ENCODE data around the gene MAGEB10. TPM values are rescaled to one million over a fixed set of nuclear protein-coding genes. Genes with fewer than 3 reads are reported as not detected.

MAGEB10 gene, protein sequence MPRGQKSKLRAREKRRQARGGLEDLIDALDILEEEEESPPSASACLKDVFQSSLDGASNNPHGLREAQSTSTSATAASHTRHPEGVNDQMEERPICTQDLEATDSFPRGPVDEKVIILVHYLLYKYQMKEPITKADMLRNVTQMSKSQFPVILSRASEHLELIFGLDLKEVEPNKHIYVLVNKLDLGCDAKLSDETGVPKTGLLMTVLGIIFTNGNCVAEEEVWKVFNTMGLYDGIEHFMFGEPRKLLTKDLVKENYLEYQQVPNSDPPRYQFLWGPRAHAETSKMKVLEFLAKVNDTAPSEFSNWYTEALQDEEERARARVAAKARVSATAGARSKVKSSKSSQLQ
- total RNA-seq = not detected in 2 replicates
- long read RNA-seq = 0 reads

- DNase-seq (ENCODE audit: extremely low spot score, unreplicated experiment) = no peak
- Mint-ChIP-seq H3K27ac (ENCODE audit: unreplicated experiment) (no peak within 1 kb of the TSS), H3K4me1 (ENCODE audit: unreplicated experiment) (no peaks in the 10 kb centered on the region), H3K9me3 (ENCODE audit: unreplicated experiment) (peaks cover 23% of the 10 kb centered on the region), H3K4me3 (ENCODE audit: unreplicated experiment) (no peak within 1 kb of the TSS), H3K36me3 (ENCODE audit: unreplicated experiment) (no peaks in the 10 kb centered on the region), H3K27me3 (ENCODE audit: unreplicated experiment) (no peaks in the 10 kb centered on the region)
- TF ChIP-seq, protein P1, sequence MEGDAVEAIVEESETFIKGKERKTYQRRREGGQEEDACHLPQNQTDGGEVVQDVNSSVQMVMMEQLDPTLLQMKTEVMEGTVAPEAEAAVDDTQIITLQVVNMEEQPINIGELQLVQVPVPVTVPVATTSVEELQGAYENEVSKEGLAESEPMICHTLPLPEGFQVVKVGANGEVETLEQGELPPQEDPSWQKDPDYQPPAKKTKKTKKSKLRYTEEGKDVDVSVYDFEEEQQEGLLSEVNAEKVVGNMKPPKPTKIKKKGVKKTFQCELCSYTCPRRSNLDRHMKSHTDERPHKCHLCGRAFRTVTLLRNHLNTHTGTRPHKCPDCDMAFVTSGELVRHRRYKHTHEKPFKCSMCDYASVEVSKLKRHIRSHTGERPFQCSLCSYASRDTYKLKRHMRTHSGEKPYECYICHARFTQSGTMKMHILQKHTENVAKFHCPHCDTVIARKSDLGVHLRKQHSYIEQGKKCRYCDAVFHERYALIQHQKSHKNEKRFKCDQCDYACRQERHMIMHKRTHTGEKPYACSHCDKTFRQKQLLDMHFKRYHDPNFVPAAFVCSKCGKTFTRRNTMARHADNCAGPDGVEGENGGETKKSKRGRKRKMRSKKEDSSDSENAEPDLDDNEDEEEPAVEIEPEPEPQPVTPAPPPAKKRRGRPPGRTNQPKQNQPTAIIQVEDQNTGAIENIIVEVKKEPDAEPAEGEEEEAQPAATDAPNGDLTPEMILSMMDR (IDR thresholded peaks at IDR 0.05) = no peak
Observed at GRCh38 chrX:27807690-27808089, at the start of gene MAGEB10. TSS of gene MAGEB10 (plus strand) at chrX:27807990. CDS start at chrX:27821307, 13,317 bp downstream.

- DNase-seq (ENCODE audit: extremely low spot score, unreplicated experiment) = no peak
- Mint-ChIP-seq H3K4me1 (ENCODE audit: unreplicated experiment) (peaks cover 9% of the 10 kb centered on the region), H3K9me3 (ENCODE audit: unreplicated experiment) (peaks cover 17% of the 10 kb centered on the region), H3K27me3 (ENCODE audit: unreplicated experiment) (no peaks in the 10 kb centered on the region), H3K27ac (ENCODE audit: unreplicated experiment) (no peak overlapping the region), H3K36me3 (ENCODE audit: unreplicated experiment) (no peaks in the 10 kb centered on the region), H3K4me3 (ENCODE audit: unreplicated experiment) (no peak overlapping the region)
- TF ChIP-seq, protein P1 (IDR thresholded peaks at IDR 0.05) = no peak
Observed at GRCh38 chrX:27765718-27766117, 42.1 kb upstream of the MAGEB10 start.

DNA sequence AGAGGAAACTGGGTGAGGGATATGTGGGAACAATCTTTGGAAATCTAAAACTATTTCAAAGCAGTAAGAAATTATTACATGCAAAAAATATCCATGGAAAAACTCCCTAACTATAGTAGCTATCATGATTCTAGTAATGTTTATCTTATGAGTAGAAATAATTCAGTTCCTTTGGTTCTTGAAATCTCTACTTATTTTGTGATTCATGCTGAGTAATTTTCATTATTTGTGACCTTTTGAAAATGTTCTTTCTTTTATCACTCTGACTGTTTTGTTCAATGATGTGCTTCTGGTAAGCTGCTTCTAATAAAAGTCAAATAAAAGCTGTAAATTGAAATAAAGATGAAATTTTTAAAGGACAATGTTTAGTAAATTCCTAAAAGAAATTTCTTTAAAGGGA, 40.4 kb upstream of the MAGEB10 start:
- H3K4me3 Mint-ChIP-seq (ENCODE audit: unreplicated experiment) = no peak overlapping the region
- H3K4me1 Mint-ChIP-seq (ENCODE audit: unreplicated experiment) = peaks cover 9% of the 10 kb centered on the region
- no peak for DNase-seq (ENCODE audit: extremely low spot score, unreplicated experiment)

GRCh38 chrX:27775984-27776383, 31.8 kb upstream of the MAGEB10 start:
- no peak for DNase-seq (ENCODE audit: extremely low spot score, unreplicated experiment)
- H3K27ac Mint-ChIP-seq (ENCODE audit: unreplicated experiment) = no peak overlapping the region
- no peak overlapping the region for H3K4me3 Mint-ChIP-seq (ENCODE audit: unreplicated experiment)
- peaks cover 5% of the 10 kb centered on the region for H3K4me1 Mint-ChIP-seq (ENCODE audit: unreplicated experiment)
- TF ChIP-seq, protein P1 (IDR thresholded peaks at IDR 0.05) = no peak
- no peaks in the 10 kb centered on the region for H3K9me3 Mint-ChIP-seq (ENCODE audit: unreplicated experiment)
- H3K36me3 Mint-ChIP-seq (ENCODE audit: unreplicated experiment) = no peaks in the 10 kb centered on the region
- no peaks in the 10 kb centered on the region for H3K27me3 Mint-ChIP-seq (ENCODE audit: unreplicated experiment)

More for the DNA sequence above, 40.4 kb upstream of the MAGEB10 start:
- Mint-ChIP-seq H3K9me3 (ENCODE audit: unreplicated experiment) (peaks cover 11% of the 10 kb centered on the region), H3K27ac (ENCODE audit: unreplicated experiment) (no peak overlapping the region), H3K27me3 (ENCODE audit: unreplicated experiment) (no peaks in the 10 kb centered on the region), H3K36me3 (ENCODE audit: unreplicated experiment) (no peaks in the 10 kb centered on the region)
- TF ChIP-seq, protein P1 (IDR thresholded peaks at IDR 0.05) = no peak

DNA sequence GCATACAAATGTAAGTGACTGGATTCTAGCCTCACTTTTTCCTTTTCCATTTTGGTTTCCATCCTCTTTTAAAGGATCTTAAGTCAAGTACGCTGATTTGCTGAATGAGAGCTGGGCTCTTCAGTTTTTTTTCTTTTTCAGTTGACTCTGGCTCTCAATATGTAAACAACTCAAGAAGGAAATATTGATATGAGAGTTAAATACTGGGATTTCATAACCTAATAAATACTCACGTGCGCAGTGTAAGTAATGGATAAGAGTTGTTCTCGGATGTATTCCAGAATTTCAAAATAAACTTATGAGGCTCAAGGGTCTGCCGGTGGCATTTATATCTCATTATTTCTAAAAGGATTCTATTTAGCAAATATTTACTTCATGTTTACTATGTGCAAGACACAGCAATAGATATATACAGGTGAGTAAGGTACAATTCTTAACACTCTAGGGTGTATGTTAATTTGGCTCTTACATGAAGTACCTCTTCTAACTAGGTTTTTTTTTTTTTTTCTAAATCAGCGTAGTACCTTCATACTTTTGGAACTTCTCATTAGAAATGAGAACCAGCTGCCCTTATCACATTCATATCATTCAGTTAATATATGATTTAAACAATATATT, 11.0 kb upstream of the MAGEB10 start:
- TF ChIP-seq, protein P1 (IDR thresholded peaks at IDR 0.05) = no peak
- DNase-seq (ENCODE audit: extremely low spot score, unreplicated experiment) = no peak
- H3K9me3 Mint-ChIP-seq (ENCODE audit: unreplicated experiment) = no peaks in the 10 kb centered on the region
- H3K4me1 Mint-ChIP-seq (ENCODE audit: unreplicated experiment) = no peaks in the 10 kb centered on the region
- no peaks in the 10 kb centered on the region for H3K36me3 Mint-ChIP-seq (ENCODE audit: unreplicated experiment)
- H3K27me3 Mint-ChIP-seq (ENCODE audit: unreplicated experiment) = peaks cover 3% of the 10 kb centered on the region
- no peak overlapping the region for H3K4me3 Mint-ChIP-seq (ENCODE audit: unreplicated experiment)
- no peak overlapping the region for H3K27ac Mint-ChIP-seq (ENCODE audit: unreplicated experiment)

All from osteocyte (in vitro differentiated cells).